HepG2 (cell line): ENCODE measurements around the gene NAALADL1. TPM values are rescaled to one million over a fixed set of nuclear protein-coding genes. Genes with fewer than 3 reads are reported as not detected.

ENCODE experiments used
- AGO2 ChIP-seq: fragments of 200-400 bp; formaldehyde crosslinking; optimal IDR thresholded peaks from 2 replicates; pipeline ENCODE3; 2017; ENCODE audit warnings: mild to moderate bottlenecking, low read depth, low read length, moderate library complexity
- BRF2 ChIP-seq: sonication (generic); formaldehyde crosslinking; IDR thresholded peaks from 2 replicates; pipeline ENCODE4 v1.8.1; 2022; ENCODE audit warnings: mild to moderate bottlenecking, missing genetic modification reagents
- NCOA2 ChIP-seq: sonication (generic); formaldehyde crosslinking; IDR thresholded peaks from 2 replicates; pipeline ENCODE4 v1.8.0; 2022; ENCODE audit warnings: inconsistent platforms
- RERE ChIP-seq: IDR thresholded peaks from 2 replicates; pipeline ENCODE4 v1.6.1; 2016; ENCODE audit warnings: low read depth, missing genetic modification reagents, missing compliant biosample characterization
- SP2 ChIP-seq: sonication (generic); formaldehyde crosslinking; IDR thresholded peaks from 2 replicates; pipeline ENCODE4 v1.5.1; 2020; ENCODE audit warnings: mild to moderate bottlenecking, missing genetic modification reagents
- ZFP90 ChIP-seq: sonication (generic); formaldehyde crosslinking; IDR thresholded peaks from 2 replicates; pipeline ENCODE4 v1.8.0; 2022; ENCODE audit warnings: missing genetic modification reagents, mild to moderate bottlenecking, inconsistent platforms, borderline replicate concordance
- ZFP91 ChIP-seq: sonication (generic); formaldehyde crosslinking; IDR thresholded peaks from 2 replicates; pipeline ENCODE4 v1.9.0; 2022; ENCODE audit warnings: missing genetic modification reagents, mild to moderate bottlenecking, borderline replicate concordance
- ZNF160 ChIP-seq: sonication (generic); formaldehyde crosslinking; IDR thresholded peaks from 2 replicates; pipeline ENCODE4 v1.8.0; 2022; ENCODE audit warnings: mild to moderate bottlenecking, inconsistent platforms, missing genetic modification reagents
- ZNF207 ChIP-seq: fragments of 450-650 bp; IDR thresholded peaks from 2 replicates; pipeline ENCODE4 v1.6.1; 2016; ENCODE audit warnings: antibody characterized with exemption, borderline replicate concordance
- ZNF232 ChIP-seq: sonication (generic); formaldehyde crosslinking; IDR thresholded peaks from 2 replicates; pipeline ENCODE4 v1.4.0; 2020; ENCODE audit warnings: missing genetic modification reagents, borderline replicate concordance
- ZNF234 ChIP-seq: sonication (generic); formaldehyde crosslinking; conservative IDR thresholded peaks from 2 replicates; pipeline ENCODE4 v1.5.1; 2020; ENCODE audit warnings: mild to moderate bottlenecking, missing genetic modification reagents
- ZNF292 ChIP-seq: sonication (generic); formaldehyde crosslinking; IDR thresholded peaks from 2 replicates; pipeline ENCODE4 v1.8.1; 2022; ENCODE audit warnings: mild to moderate bottlenecking, low read depth, missing genetic modification reagents, borderline replicate concordance
- ZNF367 ChIP-seq: sonication (generic); formaldehyde crosslinking; IDR thresholded peaks from 2 replicates; pipeline ENCODE4 v1.4.0; 2020; ENCODE audit warnings: missing genetic modification reagents, borderline replicate concordance
- ZNF563 ChIP-seq: sonication (generic); formaldehyde crosslinking; IDR thresholded peaks from 2 replicates; pipeline ENCODE4 v1.8.0; 2022; ENCODE audit warnings: mild to moderate bottlenecking, moderate library complexity, missing genetic modification reagents
- ZNF616 ChIP-seq: sonication (generic); formaldehyde crosslinking; IDR thresholded peaks from 2 replicates; pipeline ENCODE4 v1.5.0; 2020; ENCODE audit warnings: low read depth, mild to moderate bottlenecking, missing genetic modification reagents
- ZNF7 ChIP-seq: IDR thresholded peaks from 2 replicates; pipeline ENCODE4 v1.6.1; 2016; ENCODE audit warnings: missing biosample characterization, missing genetic modification reagents
- polyA plus RNA-seq, 8 experiments: library from polyadenylated mRNA; depleted of rRNA in 3 of 8; stranded (reverse) in 7 of 8; unstranded in 1 of 8; fragments of >200 nt; fragmentation: Illumina TruSeq in 4 of 8; extraction: Trizol in 4 of 8; gene quantifications; 2 replicates each; pipeline versions ENCODE4 v1.2.1 to v1.2.3, GENCODE V29; 2011 to 2016; ENCODE audit warnings: low read depth in 4 of 8, missing spikeins in 1 of 8, mixed read lengths in 1 of 8; ENCODE audit not compliant: insufficient read depth in 1 of 8
- total RNA-seq, 5 experiments: library from RNA; depleted of rRNA; stranded (reverse); fragments of >200 nt; fragmentation: Illumina TruSeq; extraction: Trizol; gene quantifications; 2 replicates each; pipeline ENCODE4 v1.2.3, GENCODE V29; 2016; ENCODE audit warnings: low read depth in 1 of 5

NAALADL1 gene
- total and polyA plus RNA-seq, 2 of the 13 experiments (the other 11 are each of a cell fraction or from before 2014, with no cell fraction given) = 9.3 to 33.9 TPM

- TF ChIP-seq RERE = no peak
- no peak for TF ChIP-seq ZNF292 (CRISPR knock-in tag)
- no peak; the same call in 1 of the 2 replicates for TF ChIP-seq BRF2 (CRISPR knock-in tag)
- no peak for TF ChIP-seq ZNF207
- 0 out of 2 replicates have a peak, but pooled peaks have one; percentile 4 for TF ChIP-seq ZNF616 (CRISPR knock-in tag)
- TF ChIP-seq ZNF232 (CRISPR knock-in tag) = peak; percentile 71; the same call in 1 of the 2 replicates
- TF ChIP-seq NCOA2 (CRISPR knock-in tag) = no peak; the same call in 1 of the 2 replicates
- peak; percentile 92; the same call in 1 of the 2 replicates for TF ChIP-seq ZFP91
- peak; percentile 63; the same call in 1 of the 2 replicates for TF ChIP-seq ZFP90 (CRISPR knock-in tag)
- 0 out of 2 replicates have a peak, but pooled peaks have one; percentile 44 for TF ChIP-seq ZNF160 (CRISPR knock-in tag)
- peak; percentile 94 for TF ChIP-seq SP2
- peak; percentile 71; the same call in 1 of the 2 replicates for TF ChIP-seq ZNF563 (CRISPR knock-in tag)
- TF ChIP-seq ZNF7 = no peak
- TF ChIP-seq ZNF367 (CRISPR knock-in tag) = no peak
- no peak for TF ChIP-seq ZNF234 (CRISPR knock-in tag)
- TF ChIP-seq AGO2 = peak; percentile 47
Observed at GRCh38 chr11:65013888-65014725, 44.2 kb downstream of the NAALADL1 start, which contains the start of gene ARL2 (continued).
